GM19468 (cell line): ENCODE measurements around the gene LRRC47.

ENCODE experiments used
- ATAC-seq: cut with Tn5 transposase; IDR thresholded peaks from one replicate; pipeline ENCODE4 v1.9.1; 2021; ENCODE audit warnings: mild to moderate bottlenecking, moderate library complexity, moderate number of reproducible peaks; ENCODE audit not compliant: unreplicated experiment; ENCODE audit errors: extremely low read depth

Gene LRRC47

DNA sequence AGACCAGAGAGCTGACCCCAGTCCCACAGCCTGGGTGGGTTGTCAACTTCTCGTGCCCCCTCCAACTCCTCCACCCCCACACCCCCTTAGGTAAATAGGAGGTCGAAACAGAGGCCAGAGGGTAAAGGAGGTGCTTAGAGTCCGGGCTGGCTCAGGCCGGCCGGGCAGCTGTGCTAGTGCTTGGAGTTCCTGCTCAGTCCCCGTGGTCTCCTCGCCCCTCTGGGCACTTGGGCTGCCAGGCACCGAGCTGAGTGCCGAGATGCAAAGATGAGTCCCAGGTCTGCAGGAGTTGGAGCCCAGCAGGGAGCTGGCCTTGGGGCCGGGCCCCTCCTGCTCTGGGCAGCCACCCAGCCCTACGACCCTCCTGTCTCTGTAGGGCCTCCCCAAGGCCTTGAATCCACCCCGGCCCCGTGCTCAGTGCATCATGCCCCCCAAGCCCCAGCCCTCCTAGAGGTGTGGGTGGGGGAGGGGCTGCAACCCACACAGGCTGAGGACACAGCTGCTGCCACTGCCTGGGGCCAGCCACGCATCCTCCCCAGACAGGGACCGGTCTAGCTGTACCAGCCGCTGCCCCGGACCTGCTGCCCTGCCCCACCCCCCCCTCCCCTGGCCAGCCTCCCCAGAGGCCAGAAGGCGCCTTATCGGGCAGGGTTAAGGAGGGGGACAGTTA is 21.9 kb downstream of the LRRC47 start:
- ATAC-seq, result no peak

DNA sequence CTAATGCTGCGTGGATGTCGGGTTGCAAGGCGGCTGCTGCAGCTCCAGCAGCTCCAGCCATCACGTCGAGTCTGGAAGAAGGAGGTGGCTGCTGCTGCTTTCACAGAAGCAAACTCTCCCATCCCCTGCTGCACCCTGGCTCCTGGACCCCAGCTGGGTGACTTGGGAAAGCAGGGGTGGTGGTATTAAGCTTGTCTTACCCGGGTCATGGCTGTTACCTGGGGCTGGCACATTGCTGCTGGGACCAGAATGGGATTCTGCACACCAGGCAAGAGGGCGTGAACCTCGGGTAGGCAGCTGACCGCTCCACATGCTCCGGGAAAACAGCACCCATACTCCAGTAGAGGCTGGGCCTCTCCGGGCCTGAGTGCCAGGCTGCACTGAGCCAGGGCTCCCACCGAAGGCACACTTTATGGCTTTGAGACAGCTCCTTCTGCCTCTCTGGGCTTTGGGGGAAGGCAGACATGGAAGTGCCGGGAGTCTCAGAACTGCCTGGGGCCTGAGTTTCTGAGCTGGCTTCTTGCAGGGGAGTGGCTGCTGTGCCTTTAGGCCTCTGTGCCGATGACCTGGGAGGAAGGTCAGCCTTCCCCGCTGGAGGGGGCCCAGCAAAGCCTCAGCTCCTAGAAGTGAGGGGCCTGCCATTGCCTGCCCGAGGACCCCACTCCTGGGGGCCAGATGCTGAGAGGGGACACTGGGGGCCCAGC is 22.6 kb downstream of the LRRC47 start:
- ATAC-seq, result no peak

DNA sequence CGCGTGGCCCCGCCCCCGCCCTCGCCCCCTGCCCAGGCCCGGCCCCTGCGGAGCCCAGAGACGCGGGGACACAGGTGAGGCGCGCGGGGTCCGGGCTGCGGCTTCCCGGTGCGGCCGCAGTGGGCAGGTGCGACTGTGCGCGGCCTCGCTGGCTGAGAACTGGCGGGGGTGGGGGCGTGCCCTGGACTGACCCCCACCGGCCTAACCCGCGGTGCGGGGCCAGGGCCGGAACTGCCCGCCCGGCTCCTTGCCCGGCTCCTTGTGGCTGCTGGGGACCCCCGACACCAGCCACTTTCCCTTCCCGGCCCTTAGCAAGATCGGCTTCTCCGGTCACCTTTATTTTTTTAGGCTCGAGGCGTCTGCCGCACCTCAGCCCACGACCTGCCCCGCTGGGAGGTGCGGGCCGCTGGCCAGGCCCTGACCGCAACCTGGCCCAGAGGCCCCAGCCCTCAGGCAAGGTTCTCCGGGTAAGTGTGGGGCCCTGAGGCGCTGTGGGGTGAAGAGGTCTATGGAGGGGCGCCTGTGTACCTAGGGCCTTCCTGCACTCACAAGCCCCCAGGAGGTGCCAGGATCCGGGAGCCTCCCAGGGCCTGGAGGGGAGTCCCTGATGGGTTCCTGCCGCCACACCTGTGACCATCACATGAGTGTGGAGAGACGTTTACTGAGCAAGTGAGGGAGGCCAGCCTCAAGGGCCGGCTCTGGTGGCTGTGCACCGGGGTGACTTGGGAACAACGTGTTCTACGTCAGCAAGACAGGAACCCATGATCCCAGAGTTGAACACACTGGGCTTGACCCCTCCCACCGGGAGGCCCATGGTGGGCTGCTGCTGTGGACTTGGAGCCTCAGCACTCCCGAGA is 23.4 kb downstream of the LRRC47 start, which contains the start of gene SMIM1:
Gene SMIM1, plus strand, starts transcription at position 35 of the 857 bp plus-strand sequence. CDS start 2,625 bp downstream, outside the sequence.
- no peak for ATAC-seq

DNA sequence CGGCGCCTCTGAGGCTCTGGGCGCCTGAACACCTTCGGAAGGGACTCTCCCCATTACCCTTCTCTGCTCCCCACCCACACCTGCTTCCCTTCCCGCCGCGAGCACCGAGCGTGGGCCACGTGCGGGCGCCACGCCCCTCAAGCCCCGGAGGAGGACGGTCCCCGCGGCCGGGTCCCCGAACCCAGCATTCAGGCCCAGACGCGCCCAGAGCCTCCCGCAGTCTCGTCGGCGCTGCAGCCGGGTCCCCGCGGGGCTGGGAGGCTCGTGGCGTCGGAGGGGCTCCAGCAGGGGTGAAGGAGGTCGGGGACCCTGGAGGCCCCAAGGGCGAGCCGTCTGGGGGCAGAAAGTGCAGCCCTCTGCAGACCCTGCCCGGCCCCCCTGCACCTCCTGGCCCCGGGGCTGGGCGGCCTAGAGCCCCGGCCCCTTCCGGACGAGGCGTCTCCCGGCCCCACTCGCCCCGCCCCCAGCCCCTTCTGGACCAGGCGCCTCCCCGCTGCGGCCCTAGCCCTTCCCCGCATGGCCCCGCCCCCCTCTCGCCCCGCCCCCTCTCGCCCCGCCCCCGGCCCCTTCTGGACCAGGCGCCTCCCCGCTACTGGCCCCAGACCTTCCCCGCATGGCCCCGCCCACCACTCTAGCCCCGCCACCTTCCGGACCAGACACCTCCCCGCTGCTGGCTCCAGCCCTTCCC is 24.1 kb downstream of the LRRC47 start:
- ATAC-seq, result no peak

DNA sequence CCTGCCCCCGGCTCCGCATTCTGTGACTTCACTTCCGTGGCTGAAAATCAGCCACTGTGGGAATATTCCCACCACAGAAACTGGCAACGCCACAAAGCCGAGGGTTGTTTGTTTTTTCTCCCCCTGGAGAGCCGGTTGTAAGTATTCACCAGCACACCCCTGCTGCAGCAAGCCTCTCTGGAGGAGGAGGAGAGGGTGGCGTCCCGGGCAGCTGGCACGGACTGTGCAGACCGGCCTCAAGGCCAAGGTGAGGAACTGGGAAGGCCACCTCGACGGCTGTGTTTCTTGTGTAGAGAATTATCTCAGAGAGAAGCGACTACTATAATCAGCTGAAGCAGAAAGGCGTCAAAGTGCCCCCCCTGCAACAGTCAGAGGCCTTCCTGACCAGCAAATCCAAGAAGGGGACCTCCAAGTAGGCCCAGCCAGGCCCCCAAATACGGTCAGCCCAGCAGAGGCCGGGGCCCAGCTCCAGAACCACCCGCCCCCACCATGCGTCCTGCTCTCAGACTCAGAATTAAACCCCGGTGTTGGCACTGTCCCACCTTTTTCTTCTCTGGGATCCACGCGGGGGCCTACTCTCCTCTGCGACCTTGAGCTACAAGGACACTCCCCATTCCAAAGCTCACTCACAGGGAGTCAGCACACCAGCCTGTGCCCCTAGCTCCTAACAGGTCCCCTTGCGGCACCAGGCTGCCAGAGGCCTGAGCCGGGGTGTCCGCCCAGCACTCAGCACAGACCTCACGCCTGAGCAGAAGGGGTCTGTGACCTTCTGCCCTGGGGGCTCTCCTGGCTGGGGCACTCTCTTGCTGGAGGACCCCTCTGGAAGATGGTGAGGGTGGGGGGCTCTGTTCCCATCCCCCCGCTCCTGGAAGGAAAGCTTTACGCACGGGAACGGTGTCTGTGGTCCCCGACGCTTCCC is 24.9 kb downstream of the LRRC47 start:
- ATAC-seq, result no peak

DNA sequence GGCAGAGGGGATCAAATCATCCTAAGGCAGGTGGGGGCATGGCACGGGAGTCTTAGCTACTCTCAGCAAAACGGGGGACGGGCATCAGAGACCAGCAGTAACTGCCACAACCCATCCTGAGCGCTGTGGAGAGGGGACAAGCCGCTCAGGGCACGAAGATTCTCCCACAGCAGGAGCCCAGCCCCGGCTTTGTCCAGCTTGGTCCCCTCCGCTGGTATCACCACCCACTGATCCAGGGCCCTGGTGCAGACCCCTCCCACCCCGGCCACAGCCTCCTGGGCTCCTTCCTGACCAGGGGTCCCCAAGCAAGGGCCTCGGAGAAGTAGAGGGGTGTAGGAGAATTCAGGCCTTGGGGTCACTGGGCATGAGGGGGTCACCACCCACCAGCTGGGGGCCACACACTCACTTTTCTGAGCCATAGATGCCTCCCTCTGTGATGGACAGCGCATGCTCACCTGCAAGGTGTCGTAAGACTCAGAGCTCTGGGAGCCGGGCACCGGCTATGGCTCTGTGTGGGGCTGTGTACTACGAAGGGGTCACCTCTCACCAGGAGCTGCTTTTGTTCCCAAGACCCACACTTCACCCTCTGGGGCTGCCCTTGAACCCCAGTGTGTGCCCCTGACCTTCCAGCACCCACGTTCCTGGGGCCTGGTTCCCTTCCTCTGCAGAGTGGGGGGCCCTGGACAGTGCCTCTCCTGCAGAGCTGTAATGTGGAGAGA is 26.1 kb downstream of the LRRC47 start:
- no peak for ATAC-seq

DNA sequence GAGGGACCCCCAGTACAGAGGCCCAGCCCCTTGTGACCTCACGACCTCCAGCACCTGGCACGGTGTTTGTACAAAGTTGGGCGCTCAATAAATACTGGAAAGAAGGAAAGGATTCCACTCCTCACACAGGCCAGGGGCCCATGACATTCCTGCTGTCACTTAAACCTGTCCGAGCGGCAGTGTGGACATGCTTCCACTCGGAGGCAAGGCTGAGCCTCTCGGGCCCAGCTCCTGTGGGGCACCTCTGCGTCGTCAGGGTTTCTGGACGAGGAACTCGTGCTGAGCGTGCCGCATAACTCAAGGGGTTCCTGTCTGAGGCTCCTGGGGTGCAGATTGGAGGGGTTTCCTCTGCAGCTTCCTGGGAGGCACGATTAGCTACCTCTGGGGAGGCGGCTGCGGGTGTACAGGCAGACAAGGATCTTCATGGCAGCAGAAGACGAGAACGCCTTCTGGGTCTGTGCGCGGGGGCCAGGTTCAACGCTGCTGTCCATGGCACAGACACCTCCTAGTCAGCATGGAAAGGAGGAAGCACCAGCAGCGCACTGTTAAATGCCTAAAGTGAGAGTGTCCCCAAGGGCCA is 27.4 kb downstream of the LRRC47 start:
- ATAC-seq, result no peak

DNA sequence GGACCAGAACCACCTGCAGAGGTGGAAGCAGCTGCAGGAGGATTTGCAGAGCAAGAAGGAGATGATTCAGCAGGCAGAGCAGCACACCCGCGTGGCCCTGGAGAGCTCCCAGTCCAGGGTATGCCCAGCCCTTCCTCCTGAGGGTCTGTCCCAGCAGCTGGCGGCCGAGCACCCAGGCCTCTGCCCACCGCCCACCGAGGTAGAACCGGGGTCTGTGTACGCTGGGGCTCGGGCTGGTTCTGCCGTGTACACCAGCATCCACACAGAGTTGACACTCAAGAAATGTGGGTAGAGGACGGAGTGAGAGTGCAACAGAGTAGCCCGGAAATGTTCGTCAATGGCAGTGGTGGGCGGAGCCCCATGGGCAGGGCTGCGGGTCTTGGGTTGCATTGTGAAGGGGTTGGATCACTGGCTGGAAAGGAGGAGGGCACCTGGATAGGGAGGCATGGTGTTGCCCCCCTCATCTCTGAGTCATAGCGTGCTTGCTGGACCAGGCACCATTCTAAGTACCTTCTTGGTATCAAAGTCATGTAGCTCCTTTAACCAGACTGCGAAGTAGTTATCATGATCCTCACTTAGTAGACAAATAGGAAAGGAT is 28.9 kb downstream of the LRRC47 start:
- no peak for ATAC-seq

DNA sequence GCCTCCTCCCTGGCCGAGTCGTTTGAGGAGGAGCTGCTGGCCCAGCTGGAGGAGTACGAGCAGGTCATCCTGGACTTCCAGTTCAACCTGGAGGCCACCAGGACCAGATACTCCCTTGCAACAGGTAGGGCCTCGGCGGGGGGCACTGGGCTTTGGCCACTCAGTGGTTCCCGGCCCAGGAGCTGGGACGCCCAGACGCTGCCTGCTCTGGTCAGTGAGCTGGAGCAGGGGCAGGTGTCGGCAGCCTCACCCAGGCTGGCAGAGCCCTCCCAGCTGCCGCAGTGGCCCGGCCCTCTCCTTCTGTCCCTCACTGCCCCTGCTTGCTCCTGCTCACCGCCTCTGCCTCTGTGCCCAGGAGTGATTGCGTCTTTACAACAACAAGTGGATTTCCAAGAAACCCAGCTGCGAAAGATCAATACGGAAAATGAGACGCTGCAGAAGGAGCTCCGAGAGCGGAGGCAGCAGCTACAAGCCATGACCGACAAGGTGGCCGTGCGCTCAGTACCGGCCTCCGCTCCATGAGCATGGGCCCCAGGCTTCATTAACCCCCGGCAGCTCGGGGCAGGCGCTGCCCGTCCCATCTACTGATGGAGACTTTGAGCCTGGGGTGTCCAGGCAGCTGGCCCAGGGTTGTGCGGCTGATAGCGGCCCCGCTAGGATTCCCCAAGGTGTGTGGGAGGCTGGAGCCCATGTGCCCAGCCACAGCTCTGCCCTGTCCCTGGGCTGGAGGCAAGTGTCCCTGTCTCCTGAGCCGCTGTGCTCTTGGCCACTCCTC is 32.8 kb downstream of the LRRC47 start:
- ATAC-seq, result no peak

DNA sequence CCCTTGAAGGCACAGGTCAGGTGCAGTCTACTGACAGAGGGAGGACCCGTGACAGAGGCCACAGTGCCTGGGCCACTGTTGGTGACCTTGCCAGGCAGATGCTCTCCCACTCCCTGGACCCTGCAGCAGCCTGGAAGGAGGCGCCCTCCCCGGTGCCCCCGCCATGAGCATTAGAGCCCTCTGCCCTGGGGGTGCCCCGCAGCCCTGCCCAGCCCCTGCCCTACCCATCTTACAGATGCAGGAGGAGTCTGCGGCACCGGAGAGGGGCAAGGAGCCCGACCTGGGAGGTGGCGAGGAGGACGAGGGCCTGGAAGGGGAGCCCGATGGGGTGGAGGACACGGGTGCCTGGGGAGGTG is 33.4 kb downstream of the LRRC47 start:
- no peak for ATAC-seq

DNA sequence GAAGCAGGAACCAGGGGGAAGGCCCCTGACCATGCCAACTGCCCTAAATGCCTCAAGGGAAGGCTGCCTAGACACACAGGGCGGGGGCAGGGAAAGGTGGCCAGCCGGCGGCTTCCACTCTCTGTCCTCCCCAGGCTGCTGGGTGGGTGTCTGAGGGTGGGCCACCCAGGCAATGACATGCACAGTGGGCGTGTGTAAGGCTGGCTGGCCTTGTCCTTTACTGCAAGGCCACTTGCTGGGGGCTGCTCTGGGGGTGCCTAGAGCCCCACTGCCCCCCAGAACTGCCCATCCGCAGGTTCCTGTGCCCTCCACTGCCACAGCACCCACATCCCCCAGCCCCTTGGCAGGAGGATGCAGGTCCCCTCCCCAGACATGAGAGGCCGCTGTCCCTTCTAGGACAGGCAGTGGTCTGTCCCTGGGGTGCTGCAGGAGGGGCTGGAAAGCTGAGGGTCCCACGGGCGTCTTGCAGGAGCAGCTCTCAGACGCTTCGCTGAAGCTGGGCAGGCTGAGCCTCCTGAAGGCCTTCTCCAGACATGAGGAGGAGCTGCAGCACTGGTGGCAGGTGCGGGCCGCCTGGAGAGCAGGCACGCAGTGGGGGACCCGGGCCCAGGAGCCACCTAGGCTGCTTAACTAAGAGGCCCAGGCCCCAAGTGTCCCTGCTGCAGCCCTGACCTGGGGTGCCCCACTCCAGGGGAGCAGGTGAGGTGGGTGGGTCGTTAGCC is 34.0 kb downstream of the LRRC47 start:
- ATAC-seq, result no peak

DNA sequence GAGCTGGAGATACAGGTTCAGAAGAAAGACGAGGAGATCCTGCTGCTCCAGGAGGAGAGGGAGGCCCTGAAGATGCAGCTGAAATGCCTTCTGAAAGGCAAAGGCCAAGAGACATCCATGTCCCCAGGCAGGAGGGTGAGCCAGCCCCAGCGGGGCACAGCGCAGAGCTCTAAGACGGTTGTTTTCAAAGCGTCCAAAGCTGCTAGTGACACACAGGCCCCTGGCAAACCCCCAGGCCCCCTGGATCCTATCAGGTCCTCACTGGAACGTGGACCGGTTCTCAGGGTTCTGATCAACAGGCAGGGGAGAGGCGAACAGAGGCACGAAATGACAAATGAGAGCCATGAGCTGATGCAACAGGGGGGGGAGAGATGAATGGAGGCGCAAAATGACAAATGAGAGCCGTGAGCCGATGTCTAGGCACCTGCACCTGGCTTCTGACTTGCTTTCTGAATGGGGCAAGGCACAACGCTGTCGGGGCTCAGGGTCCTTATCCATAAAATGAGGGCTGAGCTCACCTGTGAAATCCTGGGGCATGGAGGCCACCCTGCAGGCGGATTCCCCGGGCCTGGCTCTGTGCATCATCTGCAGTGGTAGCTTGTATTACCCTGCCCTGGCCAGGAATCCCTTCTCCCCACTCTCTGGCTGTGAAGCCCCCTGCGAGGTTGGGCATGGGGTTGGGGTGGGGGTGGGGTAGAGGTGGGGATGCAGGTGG is 34.8 kb downstream of the LRRC47 start:
- no peak for ATAC-seq

DNA sequence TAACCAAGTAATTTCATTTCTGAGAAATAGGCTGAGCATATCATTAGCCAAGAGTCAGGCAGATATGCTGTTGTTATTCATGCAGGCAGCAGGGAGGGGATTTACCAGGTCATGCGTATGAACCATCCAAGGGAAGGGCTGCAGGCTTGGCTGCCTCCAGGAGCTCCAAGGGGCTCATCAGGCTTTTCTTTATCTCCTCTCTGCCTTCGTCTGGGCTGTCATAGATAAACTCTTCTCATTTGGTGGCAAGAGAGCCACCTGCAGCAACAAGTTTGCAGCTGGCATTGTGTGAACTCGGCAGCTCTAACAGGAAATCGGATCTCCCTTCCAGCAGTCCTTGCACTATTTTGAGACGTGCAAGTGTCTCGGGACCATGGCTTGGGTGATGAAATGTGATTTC is 36.5 kb downstream of the LRRC47 start:
- no peak for ATAC-seq

DNA sequence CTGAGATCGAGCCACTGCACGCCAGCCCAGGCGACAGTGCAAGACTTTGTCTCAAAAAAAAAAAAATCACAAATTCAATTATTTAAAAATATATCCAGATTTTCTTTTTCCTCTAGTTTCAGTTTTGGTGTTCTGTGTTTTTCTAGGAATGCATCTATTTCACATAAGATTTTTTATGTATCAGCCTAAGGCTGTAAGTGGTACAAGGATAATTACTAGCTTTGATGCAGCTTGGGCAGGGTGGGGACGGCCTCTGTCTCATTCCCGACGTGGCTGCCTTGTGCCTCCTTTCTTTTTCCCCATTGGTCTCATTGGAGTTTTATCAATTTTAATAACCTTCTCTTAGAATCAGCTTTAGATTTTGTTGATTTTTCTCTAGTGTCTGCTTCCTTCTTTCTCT is 37.1 kb downstream of the LRRC47 start:
- no peak for ATAC-seq

DNA sequence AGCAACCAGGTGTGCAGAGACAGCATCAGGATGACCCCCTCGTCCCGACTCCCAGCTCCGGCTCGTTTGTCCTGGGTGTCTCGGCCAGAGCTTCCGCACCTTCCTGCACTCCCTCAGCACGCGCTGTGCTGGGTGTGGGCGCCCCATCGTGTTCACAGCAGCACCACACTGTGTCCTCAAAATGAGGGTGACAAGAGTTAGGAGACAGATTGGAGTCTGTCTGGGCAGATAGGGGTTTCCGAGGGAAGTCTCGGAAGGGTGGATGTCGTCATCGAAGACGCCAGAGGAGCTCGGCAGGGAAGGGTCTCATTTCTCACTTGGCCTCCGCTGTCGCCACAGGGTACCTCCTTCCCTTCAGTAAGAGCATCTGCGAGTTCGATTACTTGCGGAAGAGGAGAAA is 39.9 kb downstream of the LRRC47 start:
- ATAC-seq, result no peak
